NCI-H748 treated with DMSO at 0.1 percent for 48 hours (cell line): ENCODE data around the gene CTAGE1.

Experiments used
- DNase-seq: peaks from one replicate; lab custom pipeline; 2025; lab: John Stamatoyannopoulos, UW

Gene CTAGE1

DNA sequence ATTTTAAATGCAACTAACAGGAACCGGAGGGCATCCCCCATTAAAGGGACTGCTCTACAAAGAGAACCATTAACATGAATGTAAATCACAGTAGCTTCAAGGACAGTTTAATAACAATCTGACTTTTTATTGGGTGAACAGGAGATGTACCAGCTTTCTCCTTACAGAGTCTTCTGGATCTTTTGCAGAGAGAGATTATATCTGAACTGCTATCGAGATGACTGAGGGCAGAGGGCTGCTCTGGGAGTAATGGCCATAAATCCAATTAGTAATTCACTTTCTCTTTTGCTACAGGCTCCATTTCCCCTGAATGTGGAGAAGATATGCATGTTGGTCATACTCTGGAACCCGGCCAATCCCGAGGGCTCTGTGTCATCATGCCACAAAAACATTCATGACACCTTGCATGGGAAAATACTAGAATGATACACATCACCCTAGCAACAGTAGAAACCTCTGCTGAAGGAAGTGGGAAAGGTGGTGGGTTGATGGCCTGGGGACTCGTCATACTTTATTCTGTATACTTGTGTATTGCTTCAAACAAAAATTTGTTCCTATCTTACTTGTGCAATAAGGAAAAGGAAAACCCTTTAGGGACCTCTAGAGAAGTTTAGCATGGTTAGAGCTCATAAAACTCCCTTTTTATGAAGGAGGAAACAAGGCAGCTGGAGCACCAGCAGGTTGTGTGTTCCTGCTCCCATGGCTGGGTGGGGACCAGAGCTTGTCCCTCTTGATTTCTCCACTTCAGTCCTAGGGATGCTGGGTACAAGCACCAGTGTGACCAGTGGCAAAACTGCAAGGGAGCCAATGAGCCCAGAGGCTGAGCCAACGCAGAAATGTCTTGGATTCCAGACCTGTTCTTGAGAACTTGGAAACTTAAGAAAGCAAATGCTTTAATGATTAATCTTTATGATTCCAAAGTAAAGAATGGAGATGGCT lies 26.0 kb downstream of the CTAGE1 start:
- no peak for DNase-seq

DNA sequence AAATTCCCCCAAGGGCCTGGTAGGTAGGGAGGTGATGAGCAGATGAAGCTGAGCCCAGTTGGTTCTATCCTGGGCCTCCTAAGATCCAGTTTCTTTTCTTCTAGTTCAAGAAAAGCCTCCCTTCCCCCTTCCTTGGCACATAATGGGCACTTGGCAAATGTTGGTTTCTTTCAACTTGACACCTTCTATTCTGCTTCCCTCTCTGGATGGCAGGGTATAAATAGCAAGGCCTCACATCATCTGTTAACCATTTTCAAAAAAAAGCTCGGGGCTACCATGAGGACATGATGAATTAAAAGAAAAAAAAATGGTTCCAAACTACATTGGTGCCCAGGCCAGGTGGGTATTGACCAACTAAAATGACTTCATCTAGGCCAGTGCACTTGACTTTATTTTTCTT lies 29.9 kb downstream of the CTAGE1 start:
- DNase-seq: no peak

DNA sequence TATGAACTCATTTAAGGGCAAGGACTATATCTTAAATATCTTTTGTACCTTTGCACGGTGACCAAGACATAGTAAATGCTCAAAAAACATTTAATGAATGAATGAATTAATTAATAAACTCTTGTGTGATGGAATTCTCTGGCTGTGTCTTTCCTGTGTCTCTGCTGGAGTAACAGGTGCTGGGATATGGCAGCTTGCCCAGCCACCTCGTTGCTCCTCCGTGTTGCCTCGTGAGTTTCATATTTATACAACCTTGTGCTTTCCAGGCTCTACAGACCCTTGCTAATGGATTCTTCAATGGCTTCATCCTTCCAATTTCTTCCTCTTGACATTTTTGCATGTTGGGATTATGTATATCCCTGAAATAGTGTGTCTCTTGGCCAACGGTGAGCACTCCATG lies 30.4 kb downstream of the CTAGE1 start:
- no peak for DNase-seq

DNA sequence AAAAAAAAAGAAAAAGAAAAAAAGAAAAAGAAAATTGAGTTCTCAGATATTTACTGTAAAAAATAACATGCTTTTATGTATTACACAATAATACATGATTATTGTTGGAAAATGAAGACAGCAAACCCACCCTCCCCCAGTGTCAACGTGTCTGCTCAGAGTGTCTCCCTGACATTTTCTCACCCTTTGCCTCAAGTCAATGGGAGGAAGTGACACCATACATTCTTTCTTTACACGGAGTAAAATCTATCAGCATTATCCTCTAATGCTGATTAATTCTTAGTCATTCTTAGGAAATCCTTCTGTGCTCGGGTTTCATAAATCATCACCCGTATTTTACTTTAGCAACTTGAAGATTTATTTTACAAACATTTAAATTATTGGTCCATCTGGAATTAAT lies 32.0 kb downstream of the CTAGE1 start:
- DNase-seq: no peak

DNA sequence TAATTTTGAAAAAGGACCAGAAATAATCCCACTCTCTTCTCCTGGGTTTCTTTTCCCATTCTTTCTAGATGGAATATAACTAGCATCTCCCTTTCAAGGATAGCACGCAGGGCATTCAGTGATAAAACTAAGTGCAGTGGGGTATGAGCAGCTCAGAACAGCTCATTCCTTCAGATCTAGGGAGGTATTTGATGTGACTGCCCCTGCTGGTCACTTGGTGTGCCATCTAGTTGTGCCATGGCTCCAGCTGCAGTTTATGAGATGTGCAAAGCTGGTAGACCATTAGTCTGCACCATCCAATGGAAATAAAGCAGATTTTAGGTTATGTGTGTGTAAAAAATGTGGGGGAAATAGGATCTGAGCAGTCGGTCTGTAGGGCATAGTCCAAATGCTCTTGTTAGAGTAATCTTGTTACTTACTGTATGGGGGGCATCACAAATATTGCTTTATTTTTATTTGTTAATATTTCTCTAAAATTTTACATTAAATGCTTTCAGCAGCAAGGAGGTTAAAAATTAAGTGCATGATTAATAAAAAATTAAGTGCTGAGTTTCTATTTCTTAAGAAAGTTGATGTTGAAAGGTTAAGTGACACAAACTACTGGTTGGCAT lies 38.9 kb downstream of the CTAGE1 start:
- DNase-seq: no peak

DNA sequence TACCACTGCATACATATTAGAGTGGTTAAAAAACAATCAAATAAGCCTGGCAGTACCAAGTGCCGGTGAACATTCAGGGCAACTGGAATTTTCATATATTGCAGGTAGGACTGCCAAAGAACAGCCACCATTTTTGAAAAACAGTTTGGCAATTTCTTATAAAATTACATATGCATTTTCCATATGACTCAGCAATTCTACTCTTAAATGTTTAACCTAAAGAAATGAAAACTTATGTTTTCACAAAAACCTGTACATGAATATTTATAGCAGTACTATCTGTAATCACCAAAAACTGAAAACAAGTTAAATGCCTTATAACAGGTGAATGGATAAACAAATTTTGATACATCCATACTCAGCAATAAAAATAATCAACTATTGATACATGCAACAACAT lies 39.9 kb downstream of the CTAGE1 start:
- no peak for DNase-seq

DNA sequence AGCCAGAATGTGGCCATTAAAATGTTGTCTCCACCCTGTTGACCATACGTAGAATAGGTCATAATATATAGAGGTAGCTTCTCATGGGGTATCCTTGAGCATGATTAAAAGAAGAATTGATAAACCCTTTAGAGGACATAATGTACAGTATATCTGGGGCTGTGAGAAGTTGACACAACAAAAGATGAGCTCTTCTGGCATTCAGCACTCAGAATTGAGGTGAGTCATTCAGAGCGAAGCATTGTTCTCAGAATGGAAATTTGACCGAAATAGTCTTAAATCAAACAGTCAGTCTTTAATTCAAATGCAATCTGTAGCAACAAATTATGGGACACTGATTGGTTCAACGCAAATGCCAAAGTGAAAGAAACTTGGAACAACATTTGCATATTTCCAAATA lies 47.3 kb downstream of the CTAGE1 start:
- DNase-seq: no peak

DNA sequence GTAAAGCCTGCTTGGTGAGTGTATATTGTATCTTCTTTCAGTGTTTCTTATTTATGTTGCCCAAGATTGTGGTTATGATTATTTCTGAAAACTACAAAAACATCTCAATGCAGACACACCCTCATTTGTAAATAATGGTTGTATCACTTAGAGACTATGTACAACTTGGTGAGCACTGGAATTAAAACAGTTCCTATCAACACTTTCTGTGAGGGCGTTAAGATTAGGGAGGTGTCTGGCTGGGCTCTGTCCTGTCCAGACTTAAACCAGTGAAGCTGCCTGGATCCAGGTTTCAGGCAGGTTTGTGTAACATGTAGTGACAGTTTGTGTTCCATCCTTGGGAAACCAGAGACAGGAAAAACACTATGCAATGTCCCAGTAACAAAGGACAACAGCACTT lies 49.7 kb downstream of the CTAGE1 start:
- no peak for DNase-seq

DNA sequence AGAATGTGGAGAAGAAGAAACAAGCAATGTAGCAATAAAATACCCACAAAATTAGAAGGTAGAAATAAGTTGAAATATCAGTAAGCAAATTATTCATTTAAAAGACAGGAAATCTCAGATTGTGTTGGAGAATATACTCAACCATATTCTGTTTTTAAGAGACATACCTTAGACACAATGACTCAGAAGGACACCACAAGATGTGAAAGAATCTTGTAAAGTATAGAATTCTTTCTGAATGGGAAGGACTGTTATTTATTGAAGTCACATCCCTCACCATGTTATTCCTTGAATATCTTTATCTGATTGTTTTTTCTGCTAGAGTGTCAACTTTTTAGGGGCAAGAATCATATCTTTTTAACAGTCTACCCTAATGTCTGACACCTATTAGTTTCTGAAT lies 50.4 kb downstream of the CTAGE1 start:
- no peak for DNase-seq

DNA sequence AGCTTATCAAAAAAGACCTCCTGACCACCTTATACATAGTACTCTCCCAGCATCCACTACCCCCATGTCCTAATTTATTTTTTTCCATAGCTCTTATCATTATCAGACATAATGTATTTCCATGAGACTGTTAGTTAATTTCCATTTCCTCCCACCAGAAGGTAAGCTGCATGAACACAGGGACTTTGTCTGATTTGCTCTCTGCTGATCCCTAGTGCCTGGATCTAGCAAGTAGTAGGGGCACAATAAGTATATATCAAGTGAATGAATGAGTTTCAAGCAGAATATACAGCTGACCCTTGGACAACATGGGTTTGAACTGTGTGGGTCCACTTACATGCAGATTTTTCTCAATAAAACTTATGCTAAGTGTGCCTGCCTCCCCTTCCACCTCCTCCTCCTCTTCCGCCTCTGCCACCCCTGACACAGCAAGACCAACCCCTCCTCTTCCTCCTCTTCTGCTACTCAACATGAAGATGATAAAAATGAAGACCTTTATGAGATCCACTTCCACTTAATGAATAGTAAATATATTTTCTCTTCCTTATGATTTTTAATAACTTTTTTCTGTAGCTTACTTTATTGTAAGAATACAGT lies 53.8 kb downstream of the CTAGE1 start:
- no peak for DNase-seq
